NCI-H2196 (cell line): ENCODE results near the gene IRX4.

Experiments used
- DNase-seq: peaks from one replicate; lab custom pipeline; 2025; ENCODE audit not compliant: unreplicated experiment; lab: John Stamatoyannopoulos, UW

The IRX4 gene

GRCh38 chr5:1882337-1883119 lies at the start of gene IRX4:
Gene IRX4, minus strand, starts transcription at chr5:1882925. Its CDS starts 278 bp downstream, at chr5:1882647.
- peak; percentile 26 for DNase-seq

GRCh38 chr5:1931604-1932231 lies 49.0 kb upstream of the IRX4 start:
- DNase-seq: peak; percentile 43

DNA sequence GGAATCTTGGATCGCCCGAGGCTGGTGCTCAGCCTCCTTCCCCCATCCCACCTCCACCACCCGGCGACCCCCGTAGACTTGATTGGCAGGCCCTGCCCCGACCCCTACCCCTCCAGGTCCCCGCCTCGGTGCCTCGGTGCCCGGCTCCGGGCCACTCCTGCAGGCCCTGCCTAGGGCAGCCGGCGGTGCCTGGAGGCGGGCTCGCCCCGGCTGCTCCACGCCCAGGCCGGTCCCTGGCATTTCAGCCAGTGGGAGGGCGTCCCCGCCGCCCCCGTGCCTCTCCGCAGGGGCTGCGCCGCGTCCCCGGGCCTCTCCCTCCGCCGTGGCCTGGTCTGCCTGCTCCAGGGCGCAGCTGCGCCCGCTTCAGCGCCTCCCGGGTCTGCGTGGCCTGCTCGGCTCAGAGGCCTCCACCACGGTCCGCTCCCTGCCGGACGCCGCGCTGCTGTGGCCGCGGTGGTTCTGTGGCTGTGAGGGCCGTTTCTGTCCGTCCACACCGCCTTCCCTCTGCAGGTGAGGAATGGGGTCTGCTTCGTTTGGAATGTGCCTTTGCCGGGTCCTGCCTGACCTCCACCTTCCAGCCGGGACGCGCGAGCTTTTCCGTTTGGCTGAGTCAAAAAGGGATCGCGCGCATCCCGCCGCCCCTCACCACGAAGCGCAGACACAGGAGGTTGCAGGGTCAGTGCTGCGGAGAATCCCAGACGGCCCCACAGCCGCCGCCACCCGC lies 48.3 kb upstream of the IRX4 start:
- no peak for DNase-seq

DNA sequence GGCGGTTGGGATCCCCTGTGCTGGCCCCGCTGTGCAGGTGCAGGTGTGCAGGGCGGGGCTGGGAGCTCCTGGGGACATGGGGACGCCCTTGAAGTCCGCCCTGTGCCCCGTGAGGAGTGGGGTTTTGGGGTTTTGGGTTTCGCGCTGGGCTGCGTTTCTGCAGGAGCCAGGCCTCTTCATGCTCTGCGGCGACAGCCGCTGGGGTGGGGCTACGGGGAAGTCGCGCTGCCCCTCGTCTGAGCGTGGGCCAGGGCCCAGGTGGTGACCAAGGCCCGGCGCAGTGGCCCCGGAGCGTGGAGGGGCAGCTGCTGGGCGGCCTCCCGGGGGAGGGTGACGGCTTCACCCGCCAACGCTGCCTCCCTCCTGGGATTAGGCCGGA lies 47.8 kb upstream of the IRX4 start:
- DNase-seq: no peak

DNA sequence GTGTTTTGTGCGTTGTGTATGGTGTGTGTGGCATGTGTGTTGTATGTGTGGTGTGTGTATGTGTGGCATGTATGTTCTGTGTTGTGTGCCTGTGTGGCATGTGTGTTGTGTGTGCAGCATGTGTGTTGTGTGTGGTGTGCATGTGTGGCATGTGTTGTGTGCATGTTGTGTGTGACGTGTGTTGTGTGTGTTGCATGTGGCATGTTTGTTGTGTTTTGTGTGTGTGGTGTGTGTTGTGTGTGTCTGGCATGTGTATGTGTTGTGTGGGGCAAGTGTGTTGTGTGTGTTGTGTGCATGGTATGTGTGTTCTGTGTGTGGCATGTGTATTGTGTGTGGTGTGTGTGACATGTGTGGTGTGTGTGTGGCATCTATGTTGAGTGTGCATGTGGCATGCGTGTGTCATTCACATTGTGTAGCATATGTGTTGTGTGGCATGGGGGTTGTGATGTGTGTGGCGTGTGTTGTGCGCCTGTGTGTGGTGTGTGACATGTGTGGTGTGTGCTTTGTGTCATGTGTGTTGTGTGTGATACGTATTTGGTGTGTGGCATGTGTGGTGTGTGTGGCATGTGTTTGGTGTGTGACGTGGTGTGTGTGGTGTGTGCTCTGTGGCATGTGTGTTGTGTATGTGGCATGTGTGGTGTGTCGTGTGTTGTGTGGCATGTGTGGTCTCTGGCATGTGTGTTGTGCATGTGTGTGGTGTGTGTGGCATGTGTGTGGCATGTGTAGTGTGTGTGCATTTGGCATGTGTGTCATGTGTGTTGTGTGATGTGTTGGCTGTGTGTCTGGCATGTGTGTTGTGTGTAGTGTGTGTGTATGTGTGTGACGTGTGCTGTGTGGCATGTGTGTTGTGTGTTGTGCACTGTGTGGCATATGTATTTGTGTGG lies 46.6 kb upstream of the IRX4 start:
- DNase-seq: no peak

GRCh38 chr5:1926471-1927341 lies 44.0 kb upstream of the IRX4 start:
- no peak for DNase-seq

DNA sequence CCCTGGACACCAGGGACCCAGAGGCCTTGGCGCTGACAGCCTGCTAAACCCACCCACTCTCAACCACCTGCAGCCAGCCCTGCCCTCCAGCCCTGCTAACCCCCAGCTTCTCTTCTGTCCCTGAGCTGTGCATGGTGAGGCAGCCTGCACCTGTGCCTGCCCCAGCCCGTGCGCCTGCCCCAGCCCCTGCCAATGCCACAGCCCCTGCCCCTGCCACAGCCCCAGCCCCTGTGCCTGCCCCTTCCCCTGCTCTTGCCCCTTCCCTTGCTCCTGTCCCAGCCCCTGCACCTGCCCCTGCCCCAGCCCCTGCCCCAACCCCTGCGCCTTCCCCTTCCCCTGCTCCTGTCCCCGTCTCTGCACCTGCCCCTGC lies 43.3 kb upstream of the IRX4 start:
- no peak for DNase-seq

DNA sequence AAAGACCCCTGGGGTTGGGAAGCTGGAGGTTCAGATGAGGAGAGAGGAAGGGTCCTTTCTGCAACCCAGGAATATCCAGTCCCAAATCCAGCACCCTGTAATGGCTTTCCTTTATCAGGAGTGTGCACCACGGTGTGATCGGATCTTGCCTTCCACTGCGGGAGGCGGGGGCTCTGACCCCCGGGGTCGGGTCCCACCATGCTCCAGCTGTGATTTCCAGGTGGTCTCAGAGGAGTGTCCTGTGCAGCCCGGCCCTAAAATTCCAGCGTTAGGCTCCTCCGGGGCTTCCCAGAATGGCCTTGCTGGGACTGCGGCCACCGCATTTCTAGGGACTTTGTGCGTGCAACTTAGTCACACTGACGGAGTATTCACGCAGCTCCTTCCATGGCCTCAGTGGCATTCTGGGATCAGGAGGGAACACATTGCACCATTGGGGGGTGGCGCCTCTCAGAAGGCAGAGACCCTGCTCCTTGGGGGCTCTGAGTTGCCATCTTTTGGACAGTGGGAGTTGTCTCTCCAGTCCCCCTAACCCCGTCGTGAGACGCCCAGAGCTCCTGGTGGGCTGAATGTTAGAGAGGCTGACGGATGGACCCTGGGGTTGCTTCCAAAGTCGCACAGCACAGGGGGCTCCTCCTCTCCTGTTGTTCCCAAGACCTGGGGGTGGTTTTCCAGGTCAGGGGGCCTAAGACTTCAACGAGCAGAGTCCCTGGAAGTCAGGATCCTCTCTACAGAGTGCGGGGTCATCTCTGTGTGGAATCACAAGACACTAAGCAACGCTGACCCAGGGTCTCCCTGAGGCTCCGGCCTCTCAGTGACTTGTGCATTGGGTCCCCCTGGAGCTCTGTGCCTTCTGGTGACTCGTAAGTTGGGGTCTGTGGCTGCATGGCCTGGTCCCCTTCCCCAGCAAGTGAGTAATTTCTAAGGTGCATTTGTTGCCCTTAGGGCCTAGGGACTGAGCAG lies 42.7 kb upstream of the IRX4 start:
- DNase-seq: no peak

DNA sequence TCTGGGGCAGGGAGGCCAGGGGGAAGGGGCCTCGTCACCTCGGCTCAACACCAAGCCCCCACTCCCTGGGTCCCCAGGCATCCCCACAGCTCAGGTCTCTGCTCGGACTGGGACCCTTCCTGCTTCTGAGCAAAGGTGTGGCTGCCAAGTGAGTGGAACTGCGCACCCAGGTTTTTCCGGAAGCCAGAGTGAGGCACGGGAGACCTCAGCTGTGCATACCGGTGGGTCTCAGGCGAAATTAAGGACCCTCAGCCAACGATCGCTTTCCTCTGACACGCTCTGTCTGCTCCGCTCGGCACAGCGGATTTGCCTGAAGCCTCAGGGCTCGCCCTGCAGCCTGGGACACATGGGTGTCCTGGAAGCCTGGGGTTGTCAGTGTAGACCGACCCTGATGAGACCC lies 41.0 kb upstream of the IRX4 start:
- DNase-seq: no peak

- no peak for DNase-seq
Observed at GRCh38 chr5:1923341-1923740, 40.6 kb upstream of the IRX4 start.

DNA sequence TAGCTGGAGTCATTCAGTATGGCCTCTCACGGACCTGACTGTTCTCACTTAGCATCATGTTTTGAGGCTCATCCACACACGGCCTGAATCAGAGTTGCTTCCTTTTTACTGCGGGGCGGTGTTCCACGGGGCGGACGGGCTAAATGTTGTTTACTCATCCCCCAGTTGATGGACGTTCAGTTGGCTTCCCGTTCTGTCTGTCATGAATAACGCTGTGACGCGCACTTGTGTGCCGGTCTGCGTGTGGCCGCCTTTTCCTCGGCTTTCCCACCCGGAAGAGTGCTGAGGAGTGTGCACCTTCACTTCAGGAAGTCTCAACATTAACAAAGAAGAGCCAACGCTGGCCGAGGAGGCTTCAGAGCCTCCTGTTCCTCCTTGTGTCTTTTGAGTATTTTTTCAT lies 39.0 kb upstream of the IRX4 start:
- DNase-seq: no peak

- DNase-seq: no peak
Observed at GRCh38 chr5:1919750-1920149, 37.0 kb upstream of the IRX4 start.

DNA sequence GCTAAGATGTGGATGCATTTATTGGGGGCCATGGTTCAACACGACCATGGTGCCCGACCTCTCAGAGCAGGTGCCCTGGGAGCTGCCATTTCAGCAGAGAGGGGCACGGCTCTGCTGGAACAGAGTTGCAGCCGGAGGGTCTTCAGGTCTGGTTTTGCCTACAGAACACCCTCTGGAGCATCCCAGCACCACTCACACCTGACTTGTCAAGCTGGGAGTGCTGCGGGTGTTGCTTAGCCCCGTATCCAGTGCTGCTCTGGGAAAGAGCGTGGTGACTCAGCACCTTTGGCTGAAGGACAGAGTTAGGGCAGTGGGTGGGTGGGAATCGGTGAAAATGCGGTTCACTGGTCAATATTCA lies 36.5 kb upstream of the IRX4 start:
- no peak for DNase-seq

- DNase-seq: no peak
Observed at GRCh38 chr5:1918488-1919208, 35.9 kb upstream of the IRX4 start.

DNA sequence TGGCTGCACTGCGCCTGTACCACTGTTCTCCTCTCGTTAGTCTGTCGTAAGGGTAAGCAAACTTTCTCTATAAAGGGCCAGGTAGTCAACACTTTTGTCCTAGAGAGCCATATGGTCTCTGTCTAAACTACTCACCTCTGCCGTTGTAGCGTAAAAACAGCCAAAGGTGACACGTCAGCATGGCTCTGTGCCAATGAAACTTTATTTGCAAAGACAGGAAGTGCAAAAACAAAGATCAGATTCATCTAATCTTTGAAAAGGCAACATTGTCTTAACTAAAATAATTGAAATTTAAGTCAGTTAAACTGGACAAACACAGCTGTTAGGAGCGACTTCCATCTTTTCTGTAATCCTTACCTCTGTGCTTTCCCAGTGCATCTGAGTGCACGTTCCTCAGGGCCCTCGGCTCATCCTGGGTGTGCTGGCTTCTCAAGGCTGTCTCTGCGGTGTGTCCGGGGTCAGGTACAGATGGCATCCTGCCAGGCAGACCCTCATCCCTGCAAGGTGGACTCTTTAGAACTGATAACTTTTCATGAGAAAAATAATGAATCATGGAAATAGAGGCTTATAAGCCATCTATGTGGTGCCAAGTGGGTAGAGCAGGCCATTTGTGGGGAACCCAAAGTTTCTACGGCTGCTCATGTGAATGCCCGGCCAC lies 35.2 kb upstream of the IRX4 start:
- DNase-seq: peak; percentile 30

- no peak for DNase-seq
Observed at GRCh38 chr5:1916041-1917001, 33.6 kb upstream of the IRX4 start.

GRCh38 chr5:1915316-1915715 lies 32.6 kb upstream of the IRX4 start:
- no peak for DNase-seq
